CD4-positive, alpha-beta T cell (primary cell): ENCODE measurements around the gene RFTN2. TPM values are rescaled to one million over a fixed set of nuclear protein-coding genes. Genes with fewer than 3 reads are reported as not detected.
"Not testable (repeated sequence)": the region's sequence is repeated elsewhere in the genome, so short reads cannot be mapped to it uniquely, and the experiment has no call there.

ENCODE experiments used
- ATAC-seq: fragments of 200-7000 bp; cut with Tn5 transposase; one replicate; pipeline ENCODE4 v1.10.0; 2022; ENCODE audit warnings: mild to moderate bottlenecking; ENCODE audit not compliant: poor library complexity
- CTCF ChIA-PET: fragments of 350-600 bp; sonication (Branson Sonifier 250); formaldehyde crosslinking; loops from one replicate; lab custom pipeline; 2021; ENCODE audit warnings: antibody characterized with exemption, inconsistent platforms; lab: Charles Lee
- POLR2A ChIA-PET: fragments of 350-600 bp; sonication (Branson Sonifier 250); formaldehyde crosslinking; loops from one replicate; lab custom pipeline; 2021; ENCODE audit warnings: antibody characterized with exemption, inconsistent platforms; lab: Charles Lee
- DNase-seq, 14 experiments: peaks; one replicate each; pipeline ENCODE4 v3.0.0-alpha.2; 2013 to 2020; ENCODE audit warnings: mixed read lengths in 2 of 14
- H3K27ac ChIP-seq, 2 donors: one replicate each; pipeline versions ENCODE4 v1.5.1 to v1.7.0; 2013; ENCODE audit warnings: low read length in 2 of 2, low read depth in 1 of 2, mild to moderate bottlenecking in 1 of 2
- H3K27me3 ChIP-seq, 2 experiments: 1 replicate in 1 of 2; 2 replicates in 1 of 2; pipeline versions ENCODE4 v1.6.1 to v1.7.0; 2013; ENCODE audit warnings: low read length in 2 of 2, control low read depth in 1 of 2, mild to moderate bottlenecking in 1 of 2, moderate library complexity in 1 of 2; ENCODE audit not compliant: insufficient read depth in 2 of 2, control insufficient read depth in 1 of 2
- H3K36me3 ChIP-seq: one replicate; pipeline ENCODE4 v1.6.1; 2013; ENCODE audit warnings: low read length, control low read depth; ENCODE audit not compliant: insufficient read depth
- H3K4me1 ChIP-seq: one replicate; pipeline ENCODE4 v1.6.1; 2013; ENCODE audit warnings: low read length, control low read depth; ENCODE audit not compliant: insufficient read depth
- H3K4me3 ChIP-seq: one replicate; pipeline ENCODE4 v1.5.1; 2013; ENCODE audit warnings: mild to moderate bottlenecking, low read length, moderate library complexity
- H3K9me3 ChIP-seq, 2 experiments: 1 replicate in 1 of 2; 2 replicates in 1 of 2; pipeline versions ENCODE4 v1.6.1 to v1.7.0; 2013; ENCODE audit warnings: low read length in 2 of 2, mild to moderate bottlenecking in 2 of 2, control low read depth in 1 of 2, moderate library complexity in 1 of 2; ENCODE audit not compliant: control insufficient read depth in 1 of 2, insufficient read depth in 1 of 2
- H3K27ac Mint-ChIP-seq: one replicate; pipeline ENCODE4 v1.8.0; 2020; ENCODE audit warnings: mixed read lengths
- H3K27me3 Mint-ChIP-seq: one replicate; pipeline ENCODE4 v1.8.0; 2021; ENCODE audit warnings: mixed read lengths
- H3K36me3 Mint-ChIP-seq: one replicate; pipeline ENCODE4 v1.8.0; 2021; ENCODE audit warnings: low read depth, mixed read lengths
- H3K4me1 Mint-ChIP-seq: one replicate; pipeline ENCODE4 v1.8.0; 2021; ENCODE audit warnings: low read depth, mixed read lengths
- H3K4me3 Mint-ChIP-seq: one replicate; pipeline ENCODE4 v1.8.0; 2020; ENCODE audit warnings: mild to moderate bottlenecking, mixed read lengths
- H3K9me3 Mint-ChIP-seq: one replicate; pipeline ENCODE4 v1.8.0; 2020; ENCODE audit warnings: mixed read lengths
- CTCF ChIP-seq: fragments of 200-600 bp; IDR thresholded peaks from one replicate; pipeline ENCODE4 v1.8.0; 2022; ENCODE audit warnings: antibody characterized with exemption, mild to moderate bottlenecking
- intact Hi-C, 2 experiments: fragments of 100-400 bp; cut with DNase I in 1 of 2; cut with micrococcal nuclease in 1 of 2; formaldehyde crosslinking; loops; one replicate each; pipeline versions ENCODE4 v1.15.1 to v1.9.0; 2023 to 2025; cut with DNase I, micrococcal nuclease
- total RNA-seq, 174 experiments: library from RNA in 2 of 174; stranded (reverse) in 2 of 174; gene quantifications; one replicate each; pipeline ENCODE4 v1.2.3 and lab custom pipeline; 2021 to 2026

The RFTN2 gene
- total RNA-seq, 2 experiments from 2014 or later: not detected

GRCh38 chr2:197704434-197705120 is 29.2 kb upstream of the RFTN2 start:
- Histone ChIP-seq H3K9me3 (no peaks in the 10 kb centered on the region), H3K4me1 (peaks cover 32% of the 10 kb centered on the region), H3K27ac (peak overlapping the region; percentile 86 to 88), H3K27me3 (peaks cover 0 to 6% of the 10 kb centered on the region in 2 experiments), H3K4me3 (peak overlapping the region; percentile 99), H3K36me3 (peaks cover 6% of the 10 kb centered on the region)
- TF ChIP-seq CTCF: no peak
- ATAC-seq: peak; percentile 45
- ChIA-PET CTCF (interaction anchor here (0.6 to 0.9 kb wide), 3 partner anchors 11 to 620 kb away, joined by 3 read pairs; no protein-coding TSS in a partner anchor), POLR2A (interaction anchor here (0.8 to 2.9 kb wide), 12 partner anchors 10 to 271 kb away, joined by 3 to 26 read pairs (median 6); partner anchors contain the start of genes COQ10B, HSPD1, HSPE1 and MOB4)
- H3K36me3 Mint-ChIP-seq: peaks cover 10% of the 10 kb centered on the region
- H3K4me3 Mint-ChIP-seq: peak overlapping the region; percentile 86
- no peaks in the 10 kb centered on the region for H3K9me3 Mint-ChIP-seq
- no peaks in the 10 kb centered on the region for H3K27me3 Mint-ChIP-seq
- no peak for DNase-seq
- peaks cover 43% of the 10 kb centered on the region for H3K4me1 Mint-ChIP-seq
- intact Hi-C loops: loop anchor here in 1 of 2 experiments (5.0 to 10.0 kb wide), 9 partner anchors 73 to 1760 kb away; partner anchors contain the start of genes C2orf66, CCDC150, HSPD1 and MOB4
- H3K27ac Mint-ChIP-seq: peak overlapping the region; percentile 90

GRCh38 chr2:197700960-197701359 is 25.6 kb upstream of the RFTN2 start:
- ChIA-PET POLR2A (no interaction called here), CTCF (no interaction called here)
- no peaks in the 10 kb centered on the region for H3K27me3 Mint-ChIP-seq
- no peaks in the 10 kb centered on the region for H3K36me3 Mint-ChIP-seq
- H3K4me3 Mint-ChIP-seq: no peak overlapping the region
- Histone ChIP-seq H3K27me3 (peaks cover 0 to 6% of the 10 kb centered on the region in 2 experiments), H3K36me3 (no peaks in the 10 kb centered on the region), H3K27ac (no peak overlapping the region), H3K4me3 (no peak overlapping the region), H3K4me1 (peaks cover 13% of the 10 kb centered on the region), H3K9me3 (no peaks in the 10 kb centered on the region)
- peaks cover 10% of the 10 kb centered on the region for H3K4me1 Mint-ChIP-seq
- TF ChIP-seq CTCF: no peak
- H3K27ac Mint-ChIP-seq: no peak overlapping the region
- ATAC-seq: no peak
- DNase-seq: no peak
- no peaks in the 10 kb centered on the region for H3K9me3 Mint-ChIP-seq
- intact Hi-C loops: loop anchor here in 1 of 2 experiments (2.0 to 10.0 kb wide), 4 partner anchors 246 to 1764 kb away; partner anchors contain the start of gene C2orf66

GRCh38 chr2:197699724-197700123 is 24.3 kb upstream of the RFTN2 start:
- POLR2A ChIA-PET: not testable (repeated sequence)

GRCh38 chr2:197696571-197696970 is 21.2 kb upstream of the RFTN2 start:
- H3K4me1 Mint-ChIP-seq, H3K27ac Mint-ChIP-seq, H3K36me3 ChIP-seq, intact Hi-C loops, H3K4me3 ChIP-seq, POLR2A ChIA-PET, DNase-seq, H3K4me1 ChIP-seq, CTCF ChIA-PET, H3K36me3 Mint-ChIP-seq, H3K9me3 ChIP-seq, H3K27me3 ChIP-seq, H3K27ac ChIP-seq, ATAC-seq, H3K27me3 Mint-ChIP-seq, H3K9me3 Mint-ChIP-seq, H3K4me3 Mint-ChIP-seq: not testable (repeated sequence)

More at GRCh38 chr2:197699724-197700123, 24.3 kb upstream of the RFTN2 start:
- H3K4me3 ChIP-seq, H3K27ac ChIP-seq, H3K9me3 Mint-ChIP-seq, H3K27ac Mint-ChIP-seq, H3K36me3 Mint-ChIP-seq, H3K4me1 Mint-ChIP-seq, DNase-seq, CTCF ChIA-PET, H3K27me3 ChIP-seq, H3K27me3 Mint-ChIP-seq, H3K4me1 ChIP-seq, ATAC-seq, H3K9me3 ChIP-seq, H3K36me3 ChIP-seq, H3K4me3 Mint-ChIP-seq: not testable (repeated sequence)
- intact Hi-C loops: loop anchor here in 1 of 2 experiments (2.0 to 10.0 kb wide), 4 partner anchors 245 to 1765 kb away; partner anchors contain the start of gene C2orf66

- POLR2A ChIA-PET, H3K4me1 ChIP-seq, H3K4me3 Mint-ChIP-seq, ATAC-seq, H3K9me3 ChIP-seq, CTCF ChIA-PET, DNase-seq, H3K27ac Mint-ChIP-seq, H3K36me3 ChIP-seq, H3K27me3 Mint-ChIP-seq, intact Hi-C loops, H3K36me3 Mint-ChIP-seq, H3K4me3 ChIP-seq, H3K27me3 ChIP-seq, H3K4me1 Mint-ChIP-seq, H3K9me3 Mint-ChIP-seq, H3K27ac ChIP-seq: not testable (repeated sequence)
Measured at GRCh38 chr2:197695971-197696370, 20.6 kb upstream of the RFTN2 start.
